ENCODE measurements around the gene UGDH. TPM values are rescaled to one million over a fixed set of nuclear protein-coding genes. Genes with fewer than 3 reads are reported as not detected.

The UGDH gene
- total and polyA plus RNA-seq, 5 donors, result 5.1 to 33.1 (median 21.3) TPM

- H3K4me1 ChIP-seq (ENCODE audit: control insufficient read depth, insufficient read depth, low read length), result no peaks in the 10 kb centered on the region
- DNase-seq (no peak), ATAC-seq (no peak)
- H3K27ac ChIP-seq (ENCODE audit: low read length), result no peak overlapping the region
- H3K4me3 ChIP-seq (ENCODE audit: low read length), result no peak overlapping the region
- intact Hi-C loops (cut with DNase I), result no loop called here
- H3K9me3 ChIP-seq (ENCODE audit: control insufficient read depth, low read length), result no peaks in the 10 kb centered on the region
- H3K27me3 ChIP-seq (ENCODE audit: control insufficient read depth, insufficient read depth), result no peaks in the 10 kb centered on the region
- WGBS, result 88% methylated on average over 6 of the region's 6 CpGs
Measured at GRCh38 chr4:39452153-39452859, 74.9 kb downstream of the UGDH start.

GRCh38 chr4:39451423-39452023, 75.7 kb downstream of the UGDH start:
- H3K27me3 ChIP-seq (ENCODE audit: control insufficient read depth, insufficient read depth), result no peaks in the 10 kb centered on the region
- DNase-seq (no peak), ATAC-seq (no peak)
- WGBS, result 91% methylated on average over 6 of the region's 6 CpGs
- H3K27ac ChIP-seq (ENCODE audit: low read length), result no peak overlapping the region
- H3K9me3 ChIP-seq (ENCODE audit: control insufficient read depth, low read length), result no peaks in the 10 kb centered on the region
- intact Hi-C loops (cut with DNase I), result no loop called here
- no peaks in the 10 kb centered on the region for H3K4me1 ChIP-seq (ENCODE audit: control insufficient read depth, insufficient read depth, low read length)
- H3K4me3 ChIP-seq (ENCODE audit: low read length), result no peak overlapping the region

- ATAC-seq, result no peak
- WGBS, result 61% methylated on average over 2 of the region's 2 CpGs
- Histone ChIP-seq H3K9me3 (ENCODE audit: control insufficient read depth, low read length) (no peaks in the 10 kb centered on the region), H3K27ac (ENCODE audit: low read length) (no peak overlapping the region), H3K27me3 (ENCODE audit: control insufficient read depth, insufficient read depth) (no peaks in the 10 kb centered on the region), H3K4me1 (ENCODE audit: control insufficient read depth, insufficient read depth, low read length) (no peaks in the 10 kb centered on the region), H3K4me3 (ENCODE audit: low read length) (no peak overlapping the region)
- intact Hi-C loops (cut with DNase I), result no loop called here
- DNase-seq, result no peak
Measured at GRCh38 chr4:39450618-39451017, 76.6 kb downstream of the UGDH start.

Other genes with a start within 250 kb of the UGDH start
- gene RFC1, start 161.1 kb downstream of the UGDH start, total RNA-seq, result 10 to 100 TPM; 30.6 to 37.5 (median 33.5) TPM
- gene RFC1, start 161.1 kb downstream of the UGDH start, polyA plus RNA-seq, result 11.2 TPM
- gene KLB, start 120.5 kb downstream of the UGDH start, total RNA-seq, result under 1 TPM; 0.03 to 0.28 (median 0.06) TPM
- gene KLB, start 120.5 kb downstream of the UGDH start, polyA plus RNA-seq, result 0.32 TPM
- 1,000 to 10,000 TPM in 1 of 4 donors, 100 to 1,000 TPM in 3; 708 to 1,060 (median 846) TPM for gene RPL9, start 68.5 kb downstream of the UGDH start, total RNA-seq
- 1,288 TPM for gene RPL9, start 68.5 kb downstream of the UGDH start, polyA plus RNA-seq
- 10 to 100 TPM; 10.4 to 22.2 (median 18.3) TPM for gene LIAS, start 68.4 kb downstream of the UGDH start, total RNA-seq
- gene LIAS, start 68.4 kb downstream of the UGDH start, polyA plus RNA-seq, result 23.6 TPM
- 10 to 100 TPM; 20.0 to 25.5 (median 21.7) TPM for gene SMIM14, start 111.4 kb upstream of the UGDH start, total RNA-seq
- gene SMIM14, start 111.4 kb upstream of the UGDH start, polyA plus RNA-seq, result 8.5 TPM
- 10 to 100 TPM; 55.4 to 59.5 (median 57.4) TPM for gene UBE2K, start 170.7 kb upstream of the UGDH start, total RNA-seq
- 38.2 TPM for gene UBE2K, start 170.7 kb upstream of the UGDH start, polyA plus RNA-seq

Data from right cardiac atrium (tissue), 5 donors.